Measurements from ENCODE around the gene SASH3. TPM values are rescaled to one million over a fixed set of nuclear protein-coding genes. Genes with fewer than 3 reads are reported as not detected.

The SASH3 gene
- total and polyA plus RNA-seq, 4 donors, result 12.0 to 90.1 (median 32.6) TPM

DNA sequence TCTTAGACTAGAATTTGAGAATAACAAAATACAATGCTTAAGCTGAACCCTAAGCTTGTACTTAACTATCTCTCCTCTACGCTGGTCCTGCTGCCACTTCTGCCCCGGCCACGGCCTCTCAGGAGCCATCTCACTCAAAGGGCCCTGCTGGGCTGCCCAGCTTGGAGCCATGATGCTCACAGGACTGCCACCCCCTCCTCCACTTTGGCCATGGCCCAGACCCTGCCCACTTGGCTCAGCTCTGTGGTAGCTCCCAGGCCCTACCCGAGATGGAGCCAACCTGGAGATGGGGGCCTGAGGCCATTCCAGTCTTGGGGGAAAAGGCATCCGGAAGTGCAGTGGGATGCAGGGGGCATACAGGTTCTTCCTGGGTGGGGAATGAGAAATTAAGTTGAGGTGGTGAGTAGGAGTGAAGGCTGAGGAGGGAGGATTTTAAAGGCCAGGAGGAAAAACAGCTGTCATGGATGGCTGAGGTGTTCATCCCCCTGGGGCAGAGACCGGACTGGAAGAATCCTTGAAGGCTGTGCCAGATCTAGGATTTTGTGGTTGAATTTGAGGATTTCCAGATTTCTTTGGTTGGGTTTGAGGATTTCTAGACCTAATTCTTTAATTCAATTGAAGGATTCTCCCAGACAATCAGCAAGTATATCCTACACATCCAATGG lies 824 bp downstream of the SASH3 start:
- Histone ChIP-seq H3K36me3 (ENCODE audit: control insufficient read depth in 4 of 4, insufficient read depth in 4 of 4, low read length in 4 of 4) (no peaks in the 10 kb centered on the region), H3K4me3 (no peak overlapping the region), H3K27me3 (ENCODE audit: control insufficient read depth in 3 of 3, insufficient read depth in 3 of 3, low read length in 2 of 3) (no peaks in the 10 kb centered on the region), H3K9ac (ENCODE audit: insufficient read depth in 1 of 2, low read length in 2 of 2) (no peak overlapping the region), H3K9me3 (ENCODE audit: control insufficient read depth in 4 of 4, insufficient read depth in 3 of 4, low read length in 3 of 4) (peaks cover 0 to 2% (median 0%) of the 10 kb centered on the region in 4 donors), H3K4me1 (ENCODE audit: control insufficient read depth in 5 of 5, insufficient read depth in 5 of 5, low read length in 5 of 5) (peaks cover 0 to 4% (median 0%) of the 10 kb centered on the region in 5 donors), H3K27ac (ENCODE audit: low read depth in 1 of 2, low read length in 1 of 2) (peak overlapping the region in 1 of 2 donors; percentile 37)
- TF ChIP-seq, protein P1, sequence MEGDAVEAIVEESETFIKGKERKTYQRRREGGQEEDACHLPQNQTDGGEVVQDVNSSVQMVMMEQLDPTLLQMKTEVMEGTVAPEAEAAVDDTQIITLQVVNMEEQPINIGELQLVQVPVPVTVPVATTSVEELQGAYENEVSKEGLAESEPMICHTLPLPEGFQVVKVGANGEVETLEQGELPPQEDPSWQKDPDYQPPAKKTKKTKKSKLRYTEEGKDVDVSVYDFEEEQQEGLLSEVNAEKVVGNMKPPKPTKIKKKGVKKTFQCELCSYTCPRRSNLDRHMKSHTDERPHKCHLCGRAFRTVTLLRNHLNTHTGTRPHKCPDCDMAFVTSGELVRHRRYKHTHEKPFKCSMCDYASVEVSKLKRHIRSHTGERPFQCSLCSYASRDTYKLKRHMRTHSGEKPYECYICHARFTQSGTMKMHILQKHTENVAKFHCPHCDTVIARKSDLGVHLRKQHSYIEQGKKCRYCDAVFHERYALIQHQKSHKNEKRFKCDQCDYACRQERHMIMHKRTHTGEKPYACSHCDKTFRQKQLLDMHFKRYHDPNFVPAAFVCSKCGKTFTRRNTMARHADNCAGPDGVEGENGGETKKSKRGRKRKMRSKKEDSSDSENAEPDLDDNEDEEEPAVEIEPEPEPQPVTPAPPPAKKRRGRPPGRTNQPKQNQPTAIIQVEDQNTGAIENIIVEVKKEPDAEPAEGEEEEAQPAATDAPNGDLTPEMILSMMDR (IDR thresholded peaks at IDR 0.05; ENCODE audit: control extremely low read depth, extremely low read depth), result no peak
- WGBS, 2 donors, result 18 to 69% methylated on average over 6 of the region's 6 CpGs
- DNase-seq, result no peak
- no peak for ATAC-seq (ENCODE audit: insufficient read depth, low FRiP score)

DNA sequence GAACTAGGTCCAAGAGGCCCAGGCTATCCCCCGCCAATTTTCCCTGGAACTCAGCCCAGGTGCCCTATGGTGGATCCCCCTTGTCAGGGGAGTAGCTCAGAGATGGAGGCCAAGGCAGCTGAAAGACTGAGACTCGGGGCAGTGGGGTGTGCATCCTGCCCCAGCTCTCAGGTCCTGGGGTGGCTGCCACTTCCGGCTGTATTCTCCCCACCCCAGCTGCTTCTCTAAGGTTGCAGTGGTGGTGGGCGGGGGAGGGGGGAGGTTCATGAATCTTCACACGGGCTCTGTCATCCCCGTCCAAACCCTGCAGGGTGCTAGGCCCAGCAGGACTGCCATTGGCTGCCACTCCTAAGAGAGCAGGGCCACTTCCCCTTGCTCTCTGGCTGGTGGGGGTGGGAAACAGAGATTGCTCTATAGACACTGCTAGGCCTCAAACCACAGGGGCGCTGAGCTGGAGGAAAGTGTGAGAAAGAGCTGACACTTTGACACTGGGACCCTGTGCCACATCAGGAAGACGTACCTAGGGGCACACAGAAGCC lies 1.5 kb downstream of the SASH3 start:
- no peak overlapping the region for H3K27ac ChIP-seq (ENCODE audit: low read depth in 1 of 2, low read length in 1 of 2)
- 34 to 52% methylated on average over 6 to 8 of the region's 8 CpGs for WGBS, 2 donors
- ATAC-seq (ENCODE audit: insufficient read depth, low FRiP score), result no peak
- H3K36me3 ChIP-seq (ENCODE audit: control insufficient read depth in 4 of 4, insufficient read depth in 4 of 4, low read length in 4 of 4), result no peaks in the 10 kb centered on the region
- peaks cover 0 to 2% (median 0%) of the 10 kb centered on the region in 4 donors for H3K9me3 ChIP-seq (ENCODE audit: control insufficient read depth in 4 of 4, insufficient read depth in 3 of 4, low read length in 3 of 4)
- TF ChIP-seq, protein P1 (IDR thresholded peaks at IDR 0.05; ENCODE audit: control extremely low read depth, extremely low read depth), result no peak
- H3K4me3 ChIP-seq, result no peak overlapping the region
- no peaks in the 10 kb centered on the region for H3K27me3 ChIP-seq (ENCODE audit: control insufficient read depth in 3 of 3, insufficient read depth in 3 of 3, low read length in 2 of 3)
- peaks cover 0 to 4% (median 0%) of the 10 kb centered on the region in 5 donors for H3K4me1 ChIP-seq (ENCODE audit: control insufficient read depth in 5 of 5, insufficient read depth in 5 of 5, low read length in 5 of 5)
- peak in 2 of 3 donors; percentile 30 to 58 for DNase-seq
- H3K9ac ChIP-seq (ENCODE audit: insufficient read depth in 1 of 2, low read length in 2 of 2), result no peak overlapping the region

DNA sequence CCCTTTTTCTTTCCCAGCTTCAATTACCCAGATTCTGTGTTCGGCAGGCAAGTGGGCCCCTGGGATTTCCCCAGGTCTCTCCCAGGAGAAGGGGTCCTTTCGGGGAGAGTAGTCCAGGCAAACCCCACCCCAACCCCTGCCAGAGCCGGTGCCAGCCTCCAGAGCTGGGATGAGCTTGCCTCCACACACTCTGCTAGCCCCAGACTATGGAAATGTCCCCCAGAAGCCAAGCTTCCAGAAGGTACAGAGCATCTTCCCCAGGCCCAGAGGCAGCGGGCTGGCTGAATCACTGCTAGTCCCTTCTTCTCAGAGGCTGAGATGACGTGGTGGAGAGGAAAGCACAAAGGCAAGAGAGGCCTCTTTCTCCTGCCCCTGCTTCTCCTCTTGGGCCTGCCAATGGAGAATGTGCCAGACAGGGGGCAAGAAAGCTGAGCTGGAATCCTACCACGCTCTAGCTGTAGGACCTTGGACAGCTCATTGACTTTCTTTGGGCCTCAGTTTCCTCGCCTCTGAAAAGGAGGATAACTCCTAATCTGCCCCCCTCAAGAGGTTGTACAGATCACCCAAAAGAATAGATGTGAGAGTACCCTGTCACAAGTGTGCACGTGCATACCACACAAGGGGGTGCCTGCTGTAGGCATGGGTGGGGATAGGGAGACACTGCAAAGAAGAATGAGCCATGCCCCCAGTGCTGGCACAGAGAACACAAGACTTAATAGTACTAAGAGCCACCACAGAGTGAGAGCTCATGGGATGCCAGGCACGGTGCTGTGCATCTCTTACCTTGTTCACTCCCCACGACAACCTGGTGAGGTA lies 2.1 kb downstream of the SASH3 start:
- no peak overlapping the region for H3K27ac ChIP-seq (ENCODE audit: low read depth in 1 of 2, low read length in 1 of 2)
- H3K9ac ChIP-seq (ENCODE audit: insufficient read depth in 1 of 2, low read length in 2 of 2), result no peak overlapping the region
- H3K4me3 ChIP-seq, result no peak overlapping the region
- no peaks in the 10 kb centered on the region for H3K27me3 ChIP-seq (ENCODE audit: control insufficient read depth in 3 of 3, insufficient read depth in 3 of 3, low read length in 2 of 3)
- ATAC-seq (ENCODE audit: insufficient read depth, low FRiP score) (no peak), DNase-seq (no peak)
- 58 to 65% methylated on average over 10 of the region's 10 CpGs for WGBS, 2 donors
- H3K9me3 ChIP-seq (ENCODE audit: control insufficient read depth in 4 of 4, insufficient read depth in 3 of 4, low read length in 3 of 4), result peaks cover 0 to 2% (median 0%) of the 10 kb centered on the region in 4 donors
- H3K36me3 ChIP-seq (ENCODE audit: control insufficient read depth in 4 of 4, insufficient read depth in 4 of 4, low read length in 4 of 4), result no peaks in the 10 kb centered on the region
- TF ChIP-seq, protein P1 (IDR thresholded peaks at IDR 0.05; ENCODE audit: control extremely low read depth, extremely low read depth), result no peak
- H3K4me1 ChIP-seq (ENCODE audit: control insufficient read depth in 5 of 5, insufficient read depth in 5 of 5, low read length in 5 of 5), result peaks cover 0 to 4% (median 0%) of the 10 kb centered on the region in 5 donors
